Measurements from ENCODE around the gene COX19. TPM values are rescaled to one million over a fixed set of nuclear protein-coding genes. Genes with fewer than 3 reads are reported as not detected.

Gene COX19
- total and polyA plus RNA-seq, 2 donors (not counting 1 experiment from before 2014, with no cell fraction given), result 14.7 to 38.3 TPM

GRCh38 chr7:936386-937054 is 38.8 kb downstream of the COX19 start:
- Histone ChIP-seq H3K79me2 (ENCODE audit: control insufficient read depth, insufficient read depth, low read length) (no peaks in the 10 kb centered on the region), H2AFZ (ENCODE audit: insufficient read depth, low read depth, low read length, poor library complexity, severe bottlenecking) (no peak overlapping the region), H3K9me3 (ENCODE audit: control extremely low read depth in 1 of 3, control insufficient read depth in 2 of 3, insufficient read depth in 1 of 3, low read length in 2 of 3) (peaks cover 0 to 4% (median 2%) of the 10 kb centered on the region in 3 donors), H4K20me1 (ENCODE audit: control insufficient read depth, insufficient read depth, low read length, poor library complexity, severe bottlenecking) (no peaks in the 10 kb centered on the region), H3K4me3 (ENCODE audit: control extremely low read depth in 1 of 5, extremely low read depth in 1 of 5, insufficient read depth in 1 of 5, low read depth in 2 of 5, low read length in 4 of 5) (no peak overlapping the region), H3K4me1 (ENCODE audit: control insufficient read depth in 2 of 2, insufficient read depth in 2 of 2, low read length in 2 of 2) (peaks cover 0 to 7% of the 10 kb centered on the region in 2 donors), H3K4me2 (replicated peaks; ENCODE audit: low read depth, low read length, poor library complexity, severe bottlenecking) (no peak overlapping the region), H3K27me3 (replicated peaks in 1 of 4; ENCODE audit: control extremely low read depth in 1 of 4, control insufficient read depth in 3 of 4, insufficient read depth in 4 of 4, low read length in 3 of 4) (no peaks in the 10 kb centered on the region), H3K36me3 (replicated peaks in 1 of 2; ENCODE audit: control extremely low read depth in 1 of 2, control insufficient read depth in 1 of 2, extremely low read depth in 1 of 2, insufficient read depth in 2 of 2, low read length in 1 of 2) (no peaks in the 10 kb centered on the region), H3K27ac (ENCODE audit: low read length in 2 of 2) (no peak overlapping the region), H3K9ac (ENCODE audit: low read length) (no peak overlapping the region)
- ATAC-seq (ENCODE audit: low read depth), result peak; percentile 66
- WGBS (ENCODE audit: insufficient coverage), result 65% methylated on average over 13 of the region's 22 CpGs
- TF ChIP-seq CTCF (IDR thresholded peaks at IDR 0.05) (no peak), EZH2 (IDR thresholded peaks at IDR 0.05; ENCODE audit: borderline replicate concordance, insufficient read depth, low read depth, low read length, poor library complexity, severe bottlenecking) (no peak)
- DNase-seq, result no peak
- POLR2A ChIA-PET, result no interaction called here
- peak overlapping the region; percentile 13 for H3K4me3 Mint-ChIP-seq
- peaks cover 13% of the 10 kb centered on the region for H3K4me1 Mint-ChIP-seq
- peaks cover 10% of the 10 kb centered on the region for H3K9me3 Mint-ChIP-seq (ENCODE audit: insufficient read depth)
- CTCF ChIA-PET, result no interaction called here
- intact Hi-C loops (cut with micrococcal nuclease), result loop anchor here (1.0 kb wide), 1 partner anchor 14 kb away; no protein-coding TSS in a partner anchor
- peak overlapping the region; percentile 32 for H3K27ac Mint-ChIP-seq
- peaks cover 8% of the 10 kb centered on the region for H3K27me3 Mint-ChIP-seq

GRCh38 chr7:935874-936385 is 39.4 kb downstream of the COX19 start:
- Mint-ChIP-seq H3K27ac (peak overlapping the region; percentile 32), H3K27me3 (peaks cover 8% of the 10 kb centered on the region), H3K4me3 (peak overlapping the region; percentile 13), H3K9me3 (ENCODE audit: insufficient read depth) (peaks cover 8% of the 10 kb centered on the region), H3K4me1 (peaks cover 12% of the 10 kb centered on the region)
- ChIA-PET CTCF (no interaction called here), POLR2A (no interaction called here)
- Histone ChIP-seq H2AFZ (ENCODE audit: insufficient read depth, low read depth, low read length, poor library complexity, severe bottlenecking) (no peak overlapping the region), H3K9me3 (ENCODE audit: control extremely low read depth in 1 of 3, control insufficient read depth in 2 of 3, insufficient read depth in 1 of 3, low read length in 2 of 3) (peaks cover 0 to 4% (median 2%) of the 10 kb centered on the region in 3 donors), H3K27me3 (replicated peaks in 1 of 4; ENCODE audit: control extremely low read depth in 1 of 4, control insufficient read depth in 3 of 4, insufficient read depth in 4 of 4, low read length in 3 of 4) (no peaks in the 10 kb centered on the region), H3K9ac (ENCODE audit: low read length) (no peak overlapping the region), H3K36me3 (replicated peaks in 1 of 2; ENCODE audit: control extremely low read depth in 1 of 2, control insufficient read depth in 1 of 2, extremely low read depth in 1 of 2, insufficient read depth in 2 of 2, low read length in 1 of 2) (no peaks in the 10 kb centered on the region), H3K4me2 (replicated peaks; ENCODE audit: low read depth, low read length, poor library complexity, severe bottlenecking) (no peak overlapping the region), H3K79me2 (ENCODE audit: control insufficient read depth, insufficient read depth, low read length) (no peaks in the 10 kb centered on the region), H3K4me3 (ENCODE audit: control extremely low read depth in 1 of 5, extremely low read depth in 1 of 5, insufficient read depth in 1 of 5, low read depth in 2 of 5, low read length in 4 of 5) (no peak overlapping the region), H3K4me1 (ENCODE audit: control insufficient read depth in 2 of 2, insufficient read depth in 2 of 2, low read length in 2 of 2) (peaks cover 0 to 7% of the 10 kb centered on the region in 2 donors), H3K27ac (ENCODE audit: low read length in 2 of 2) (no peak overlapping the region), H4K20me1 (ENCODE audit: control insufficient read depth, insufficient read depth, low read length, poor library complexity, severe bottlenecking) (no peaks in the 10 kb centered on the region)
- DNase-seq (no peak), ATAC-seq (ENCODE audit: low read depth) (no peak)
- TF ChIP-seq EZH2 (IDR thresholded peaks at IDR 0.05; ENCODE audit: borderline replicate concordance, insufficient read depth, low read depth, low read length, poor library complexity, severe bottlenecking) (no peak), CTCF (IDR thresholded peaks at IDR 0.05) (no peak)
- 91% methylated on average over 28 of the region's 28 CpGs for WGBS (ENCODE audit: insufficient coverage)
- intact Hi-C loops (cut with micrococcal nuclease), result loop anchor here (1.0 kb wide), 1 partner anchor 14 kb away; no protein-coding TSS in a partner anchor

Data from B cell (primary cell).